Thoracic aorta (tissue), 2 donors: Measurements from ENCODE around the gene USP53. TPM values are rescaled to one million over a fixed set of nuclear protein-coding genes. Genes with fewer than 3 reads are reported as not detected.
"Not testable (repeated sequence)": the region's sequence is repeated elsewhere in the genome, so short reads cannot be mapped to it uniquely, and the experiment has no call there.

Source experiments
- ATAC-seq: fragments of 150-250 bp; one replicate; pipeline ENCODE4 v1.8.0; 2017; ENCODE audit warnings: low read depth; ENCODE audit not compliant: insufficient number of reproducible peaks, low FRiP score
- DNase-seq: peaks from one replicate; pipeline ENCODE4 v3.0.0-alpha.2; 2020; ENCODE audit warnings: low spot score
- H3K27ac ChIP-seq, 2 donors: fragments of 200-600 bp; sonication (generic); 1 replicate in 1 of 2; 2 replicates in 1 of 2; pipeline ENCODE4 v1.5.1; 2016; ENCODE audit warnings: mild to moderate bottlenecking in 2 of 2, moderate library complexity in 2 of 2
- H3K27me3 ChIP-seq: fragments of 200-600 bp; sonication (generic); replicated peaks from 2 replicates; pipeline ENCODE4 v1.6.0; 2016; ENCODE audit warnings: mild to moderate bottlenecking; ENCODE audit not compliant: insufficient read depth
- H3K36me3 ChIP-seq: fragments of 200-600 bp; sonication (generic); one replicate; pipeline ENCODE4 v1.5.1; 2016
- H3K4me1 ChIP-seq, 2 donors: fragments of 200-600 bp; sonication (generic); 1 replicate in 1 of 2; 2 replicates in 1 of 2; pipeline versions ENCODE4 v1.5.1 to v1.6.0; 2016; ENCODE audit warnings: low read depth in 2 of 2, mild to moderate bottlenecking in 1 of 2; ENCODE audit not compliant: control insufficient read depth in 1 of 2
- H3K4me3 ChIP-seq: fragments of 200-600 bp; sonication (generic); 2 replicates; pipeline ENCODE4 v1.5.1; 2016; ENCODE audit warnings: mild to moderate bottlenecking
- H3K9me3 ChIP-seq: fragments of 200-600 bp; sonication (generic); 2 replicates; pipeline ENCODE4 v1.5.1; 2016
- total RNA-seq, 2 donors: library from RNA; depleted of rRNA; stranded (reverse); fragments of >200 nt; gene quantifications; one replicate each; pipeline versions ENCODE4 v1.1.0 to v1.2.3, GENCODE V29; 2016
- TF ChIP-seq, protein P1 (sequence below): fragments of 200-600 bp; sonication (generic); IDR thresholded peaks from one replicate; pipeline ENCODE4 v1.5.1; 2019; ENCODE audit warnings: antibody characterized with exemption

USP53 gene
- total RNA-seq, 2 donors from 2014 or later, result 112 to 208 TPM

DNA sequence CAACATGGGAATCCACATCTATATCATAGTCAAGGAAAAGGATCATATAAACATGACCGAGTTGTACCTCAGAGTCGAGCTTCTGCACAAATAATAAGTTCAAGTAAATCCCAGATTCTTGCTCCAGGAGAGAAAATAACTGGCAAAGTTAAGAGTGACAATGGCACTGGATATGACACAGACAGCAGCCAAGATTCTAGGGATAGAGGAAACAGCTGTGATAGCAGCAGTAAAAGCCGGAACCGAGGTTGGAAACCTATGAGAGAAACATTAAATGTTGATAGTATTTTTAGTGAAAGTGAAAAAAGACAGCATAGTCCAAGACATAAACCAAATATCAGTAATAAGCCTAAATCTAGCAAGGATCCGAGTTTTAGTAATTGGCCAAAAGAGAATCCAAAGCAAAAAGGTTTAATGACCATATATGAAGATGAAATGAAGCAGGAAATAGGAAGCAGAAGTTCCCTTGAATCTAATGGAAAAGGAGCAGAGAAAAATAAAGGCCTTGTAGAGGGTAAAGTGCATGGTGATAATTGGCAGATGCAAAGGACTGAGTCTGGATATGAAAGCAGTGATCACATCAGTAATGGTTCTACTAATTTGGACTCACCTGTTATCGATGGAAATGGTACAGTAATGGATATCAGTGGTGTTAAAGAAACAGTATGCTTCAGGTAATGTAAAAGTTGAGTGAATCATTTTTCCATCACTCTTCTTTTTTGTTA, 59.0 kb downstream of the USP53 start:
- Histone ChIP-seq H3K27ac (no peak overlapping the region), H3K9me3 (no peaks in the 10 kb centered on the region), H3K4me1 (peaks cover 0 to 9% of the 10 kb centered on the region in 2 donors), H3K4me3 (no peak overlapping the region), H3K36me3 (peaks cover 24% of the 10 kb centered on the region), H3K27me3 (no peaks in the 10 kb centered on the region)
- TF ChIP-seq, protein P1, sequence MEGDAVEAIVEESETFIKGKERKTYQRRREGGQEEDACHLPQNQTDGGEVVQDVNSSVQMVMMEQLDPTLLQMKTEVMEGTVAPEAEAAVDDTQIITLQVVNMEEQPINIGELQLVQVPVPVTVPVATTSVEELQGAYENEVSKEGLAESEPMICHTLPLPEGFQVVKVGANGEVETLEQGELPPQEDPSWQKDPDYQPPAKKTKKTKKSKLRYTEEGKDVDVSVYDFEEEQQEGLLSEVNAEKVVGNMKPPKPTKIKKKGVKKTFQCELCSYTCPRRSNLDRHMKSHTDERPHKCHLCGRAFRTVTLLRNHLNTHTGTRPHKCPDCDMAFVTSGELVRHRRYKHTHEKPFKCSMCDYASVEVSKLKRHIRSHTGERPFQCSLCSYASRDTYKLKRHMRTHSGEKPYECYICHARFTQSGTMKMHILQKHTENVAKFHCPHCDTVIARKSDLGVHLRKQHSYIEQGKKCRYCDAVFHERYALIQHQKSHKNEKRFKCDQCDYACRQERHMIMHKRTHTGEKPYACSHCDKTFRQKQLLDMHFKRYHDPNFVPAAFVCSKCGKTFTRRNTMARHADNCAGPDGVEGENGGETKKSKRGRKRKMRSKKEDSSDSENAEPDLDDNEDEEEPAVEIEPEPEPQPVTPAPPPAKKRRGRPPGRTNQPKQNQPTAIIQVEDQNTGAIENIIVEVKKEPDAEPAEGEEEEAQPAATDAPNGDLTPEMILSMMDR, result no peak
- DNase-seq, result no peak
- ATAC-seq, result no peak

DNA sequence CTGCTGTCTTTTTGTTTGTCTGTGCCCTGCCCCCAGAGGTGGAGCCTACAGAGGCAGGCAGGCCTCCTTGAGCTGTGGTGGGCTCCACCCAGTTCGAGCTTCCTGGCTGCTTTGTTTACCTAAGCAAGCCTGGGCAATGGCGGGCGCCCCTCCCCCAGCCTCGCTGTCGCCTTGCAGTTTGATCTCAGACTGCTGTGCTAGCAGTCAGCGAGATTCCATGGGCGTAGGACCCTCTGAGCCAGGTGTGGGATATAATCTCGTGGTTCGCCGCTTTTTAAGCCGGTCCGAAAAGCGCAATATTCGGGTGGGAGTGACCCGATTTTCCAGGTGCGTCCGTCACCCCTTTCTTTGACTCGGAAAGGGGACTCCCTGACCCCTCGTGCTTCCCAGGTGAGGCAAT, 67.0 kb downstream of the USP53 start:
- DNase-seq, H3K27ac ChIP-seq, H3K27me3 ChIP-seq, ATAC-seq, H3K4me3 ChIP-seq, H3K36me3 ChIP-seq, H3K9me3 ChIP-seq: not testable (repeated sequence)
- peaks cover 12 to 29% of the 10 kb centered on the region in 2 donors for H3K4me1 ChIP-seq

DNA sequence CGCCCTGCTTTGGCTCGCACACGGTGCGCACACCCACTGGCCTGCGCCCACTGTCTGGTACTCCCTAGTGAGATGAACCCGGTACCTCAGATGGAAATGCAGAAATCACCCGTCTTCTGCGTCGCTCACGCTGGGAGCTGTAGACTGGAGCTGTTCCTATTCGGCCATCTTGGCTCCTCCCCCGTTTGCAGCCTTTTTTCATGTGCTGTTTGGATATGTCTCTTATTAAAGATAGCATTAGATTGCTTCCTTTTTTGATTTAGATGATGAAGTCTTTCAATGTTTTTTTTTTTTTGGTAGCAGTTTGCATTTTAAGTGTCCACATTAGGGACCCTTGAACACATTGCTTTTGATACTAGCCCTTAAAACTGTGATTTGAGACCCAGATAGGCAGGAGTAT, 67.4 kb downstream of the USP53 start:
- ATAC-seq, H3K27ac ChIP-seq, H3K27me3 ChIP-seq, H3K4me3 ChIP-seq, DNase-seq, H3K9me3 ChIP-seq, H3K36me3 ChIP-seq: not testable (repeated sequence)
- H3K4me1 ChIP-seq, result peaks cover 17 to 33% of the 10 kb centered on the region in 2 donors

DNA sequence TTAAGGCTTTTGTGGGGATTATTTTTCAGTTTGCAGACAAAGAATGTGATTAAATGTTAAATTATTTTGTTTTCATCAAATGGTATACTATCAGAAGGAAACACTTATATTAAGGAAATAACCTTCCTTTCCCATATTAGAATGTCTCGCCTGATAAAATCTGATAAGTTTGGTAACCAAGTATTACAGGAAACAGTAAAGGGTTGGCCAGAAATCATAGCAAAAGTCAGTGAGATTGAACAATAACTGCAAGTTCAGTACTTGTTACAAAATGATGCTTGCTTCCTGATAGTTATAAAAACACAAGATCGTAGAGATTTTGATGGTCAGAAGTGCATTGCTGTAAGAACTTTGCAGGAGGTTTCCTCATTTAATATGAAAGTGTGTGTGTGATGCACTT, 68.9 kb downstream of the USP53 start:
- H3K9me3 ChIP-seq, result no peaks in the 10 kb centered on the region
- no peaks in the 10 kb centered on the region for H3K36me3 ChIP-seq
- H3K27me3 ChIP-seq, result no peaks in the 10 kb centered on the region
- no peak overlapping the region for H3K27ac ChIP-seq
- DNase-seq (no peak), ATAC-seq (no peak)
- TF ChIP-seq, protein P1, result no peak
- no peak overlapping the region for H3K4me3 ChIP-seq
- peaks cover 26 to 43% of the 10 kb centered on the region in 2 donors for H3K4me1 ChIP-seq

DNA sequence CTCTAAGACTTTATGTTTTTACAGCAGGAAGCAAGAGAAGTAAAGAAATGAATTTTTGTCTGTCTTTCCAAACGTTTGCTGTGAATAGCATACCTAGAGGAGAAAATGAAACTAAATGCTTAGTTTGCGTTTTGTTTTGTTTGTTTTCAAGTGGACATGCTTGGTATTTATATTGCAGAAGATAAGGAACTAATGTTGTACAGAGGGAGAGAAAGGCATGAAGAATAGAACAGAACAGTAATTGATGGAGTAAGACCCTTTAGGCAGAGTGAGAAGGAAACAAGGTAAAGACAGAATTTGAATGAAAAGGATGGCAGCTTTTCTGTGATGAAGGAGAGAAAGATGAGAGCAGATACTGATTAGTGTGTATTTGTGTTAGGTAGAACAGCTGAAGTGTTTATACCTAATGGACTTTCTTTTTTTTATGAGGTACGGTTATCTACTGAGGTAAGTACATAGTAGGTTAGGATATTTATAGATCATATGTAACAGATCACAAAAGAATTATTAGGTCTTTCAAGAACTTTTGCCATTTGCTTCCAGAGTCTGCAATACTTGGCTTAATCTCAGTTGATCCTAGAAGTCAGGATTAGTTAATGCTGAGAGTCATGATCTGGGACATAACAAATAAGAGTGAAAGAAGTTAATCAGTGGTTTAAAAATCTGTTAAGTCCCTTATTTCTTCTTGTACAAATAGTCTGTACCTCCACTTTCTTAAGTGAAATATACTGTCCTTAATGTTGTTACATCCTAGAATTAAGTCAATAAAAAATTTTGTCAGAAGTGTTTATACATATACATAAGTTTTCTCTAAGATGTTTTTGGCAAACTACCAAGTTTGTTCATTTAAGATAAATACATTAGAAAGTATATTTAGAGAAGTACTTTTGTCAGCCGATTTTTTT, 72.6 kb downstream of the USP53 start:
- ATAC-seq, result no peak
- Histone ChIP-seq H3K9me3 (no peaks in the 10 kb centered on the region), H3K4me1 (peaks cover 26 to 43% of the 10 kb centered on the region in 2 donors), H3K4me3 (peak overlapping the region; percentile 57), H3K36me3 (peaks cover 5% of the 10 kb centered on the region), H3K27ac (peak overlapping the region; percentile 48 to 67), H3K27me3 (no peaks in the 10 kb centered on the region)
- TF ChIP-seq, protein P1, result no peak
- DNase-seq, result no peak

DNA sequence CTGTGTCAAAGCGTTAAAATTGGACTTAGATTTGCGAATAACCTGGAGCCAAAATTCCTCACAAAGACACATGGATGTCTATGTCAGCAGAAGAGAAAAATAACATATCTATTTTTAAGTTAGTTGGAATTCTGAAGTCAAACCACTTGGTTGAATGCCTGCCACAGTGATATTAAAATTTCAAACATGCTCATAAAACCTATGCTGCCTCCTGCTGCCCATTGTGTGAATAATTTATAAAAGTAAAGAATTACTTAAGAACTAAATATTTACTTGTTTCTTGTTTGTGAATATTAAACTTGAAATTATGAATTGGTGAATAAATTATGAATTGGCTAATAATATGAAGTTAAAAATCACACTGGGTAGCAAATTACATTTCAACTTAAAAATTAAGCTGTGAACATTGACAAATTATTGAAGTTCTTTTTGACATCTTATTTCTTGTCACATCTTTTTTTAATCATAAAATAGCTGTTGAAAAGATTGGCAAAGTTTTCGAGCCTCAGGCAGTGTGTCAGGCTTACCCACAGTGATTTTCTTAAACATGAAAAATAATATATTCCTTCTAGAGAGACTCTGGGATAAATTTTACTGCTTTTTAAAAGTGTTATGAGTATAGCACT, 74.0 kb downstream of the USP53 start:
- Histone ChIP-seq H3K4me1 (peaks cover 26 to 31% of the 10 kb centered on the region in 2 donors), H3K36me3 (peaks cover 5% of the 10 kb centered on the region), H3K4me3 (no peak overlapping the region), H3K27me3 (no peaks in the 10 kb centered on the region), H3K9me3 (no peaks in the 10 kb centered on the region), H3K27ac (no peak overlapping the region)
- ATAC-seq (peak; percentile 27), DNase-seq (no peak)
- TF ChIP-seq, protein P1, result peak; percentile 61
